NCI-H1417 (cell line): ENCODE results near the gene VARS2.
"Not testable (repeated sequence)": the region's sequence is repeated elsewhere in the genome, so short reads cannot be mapped to it uniquely, and the experiment has no call there.

Source experiments
- DNase-seq, 3 experiments: peaks; one replicate each; lab custom pipeline; 2025; lab: John Stamatoyannopoulos, UW

The VARS2 gene

GRCh38 chr6:30962716-30963115 lies 48.7 kb downstream of the VARS2 start:
- no peak for DNase-seq

GRCh38 chr6:30963641-30964040 lies 49.6 kb downstream of the VARS2 start:
- no peak for DNase-seq

- no peak for DNase-seq
These were observed 50.0 kb downstream of the VARS2 start for GRCh38 chr6:30964075-30964474.

GRCh38 chr6:30965140-30965601 lies 51.1 kb downstream of the VARS2 start:
- DNase-seq = no peak

- DNase-seq = no peak
These were observed 52.1 kb downstream of the VARS2 start for GRCh38 chr6:30966154-30966553.

GRCh38 chr6:30969171-30969570 lies 55.1 kb downstream of the VARS2 start:
- DNase-seq = not testable (repeated sequence)

GRCh38 chr6:30970946-30971345 lies 56.9 kb downstream of the VARS2 start:
- DNase-seq = peak in 2 of 3 experiments; percentile 6 to 46

- DNase-seq = no peak
These were observed 58.8 kb downstream of the VARS2 start for GRCh38 chr6:30972816-30973215.

- no peak for DNase-seq
These were observed 60.6 kb downstream of the VARS2 start for GRCh38 chr6:30974490-30975252.
